Nephron (organoid): ENCODE results near the gene WSB2.

Source experiments
- H3K27ac Mint-ChIP-seq, 3 experiments: 2 replicates each; pipeline ENCODE4 v1.8.0; 2020; ENCODE audit warnings: mixed read lengths in 3 of 3, mild to moderate bottlenecking in 2 of 3, moderate library complexity in 1 of 3
- H3K27me3 Mint-ChIP-seq: 2 replicates; pipeline ENCODE4 v1.8.0; 2021; ENCODE audit warnings: low read depth, mild to moderate bottlenecking, moderate library complexity, mixed read lengths
- H3K36me3 Mint-ChIP-seq: 2 replicates; pipeline ENCODE4 v1.8.0; 2020; ENCODE audit warnings: low read depth, mixed read lengths
- H3K4me1 Mint-ChIP-seq: 2 replicates; pipeline ENCODE4 v1.8.0; 2020; ENCODE audit warnings: mixed read lengths
- H3K4me3 Mint-ChIP-seq, 3 experiments: 2 replicates each; pipeline ENCODE4 v1.8.0; 2020; ENCODE audit warnings: mild to moderate bottlenecking in 3 of 3, mixed read lengths in 3 of 3, moderate library complexity in 2 of 3
- H3K9me3 Mint-ChIP-seq: 2 replicates; pipeline ENCODE4 v1.8.0; 2020; ENCODE audit warnings: mixed read lengths
- CTCF ChIP-seq, 3 experiments: fragments of 200-600 bp; sonication (generic); IDR thresholded peaks; one replicate each; pipeline ENCODE4 v1.5.0; 2021; ENCODE audit warnings: antibody characterized with exemption in 3 of 3; ENCODE audit not compliant: unreplicated experiment in 3 of 3

Gene WSB2

GRCh38 chr12:118103201-118103600 is 42.2 kb upstream of the WSB2 start:
- no peaks in the 10 kb centered on the region for H3K36me3 Mint-ChIP-seq
- peak overlapping the region; percentile 94 to 98 (median 95) for H3K4me3 Mint-ChIP-seq
- peaks cover 8% of the 10 kb centered on the region for H3K4me1 Mint-ChIP-seq
- H3K9me3 Mint-ChIP-seq = no peaks in the 10 kb centered on the region
- peaks cover 23% of the 10 kb centered on the region for H3K27me3 Mint-ChIP-seq
- no peak for TF ChIP-seq CTCF (IDR thresholded peaks at IDR 0.05; ENCODE audit: unreplicated experiment in 3 of 3)
- H3K27ac Mint-ChIP-seq = peak overlapping the region in 2 of 3 experiments; percentile 43 to 59

- Mint-ChIP-seq H3K27ac (peak overlapping the region in 2 of 3 experiments; percentile 43 to 59), H3K9me3 (no peaks in the 10 kb centered on the region), H3K27me3 (peaks cover 23% of the 10 kb centered on the region), H3K4me1 (peaks cover 8% of the 10 kb centered on the region), H3K4me3 (peak overlapping the region; percentile 94 to 98 (median 95)), H3K36me3 (no peaks in the 10 kb centered on the region)
- no peak for TF ChIP-seq CTCF (IDR thresholded peaks at IDR 0.05; ENCODE audit: unreplicated experiment in 3 of 3)
Measured at GRCh38 chr12:118102609-118103008, 41.6 kb upstream of the WSB2 start.

GRCh38 chr12:118102070-118102469 is 41.1 kb upstream of the WSB2 start:
- Mint-ChIP-seq H3K27ac (no peak overlapping the region), H3K4me1 (peaks cover 8% of the 10 kb centered on the region), H3K36me3 (no peaks in the 10 kb centered on the region), H3K9me3 (no peaks in the 10 kb centered on the region), H3K27me3 (peaks cover 23% of the 10 kb centered on the region), H3K4me3 (peak overlapping the region; percentile 94 to 98 (median 95))
- no peak for TF ChIP-seq CTCF (IDR thresholded peaks at IDR 0.05; ENCODE audit: unreplicated experiment in 3 of 3)

- no peak overlapping the region for H3K27ac Mint-ChIP-seq
- no peak for TF ChIP-seq CTCF (IDR thresholded peaks at IDR 0.05; ENCODE audit: unreplicated experiment in 3 of 3)
- no peaks in the 10 kb centered on the region for H3K9me3 Mint-ChIP-seq
- peaks cover 8% of the 10 kb centered on the region for H3K4me1 Mint-ChIP-seq
- peak overlapping the region; percentile 30 to 59 (median 37) for H3K4me3 Mint-ChIP-seq
- peaks cover 23% of the 10 kb centered on the region for H3K27me3 Mint-ChIP-seq
- H3K36me3 Mint-ChIP-seq = no peaks in the 10 kb centered on the region
Measured at GRCh38 chr12:118101051-118101450, 40.1 kb upstream of the WSB2 start.

GRCh38 chr12:118098911-118099671 is 38.1 kb upstream of the WSB2 start:
- Mint-ChIP-seq H3K9me3 (no peaks in the 10 kb centered on the region), H3K4me1 (peaks cover 5% of the 10 kb centered on the region), H3K36me3 (no peaks in the 10 kb centered on the region), H3K27me3 (peaks cover 20% of the 10 kb centered on the region), H3K27ac (no peak overlapping the region), H3K4me3 (no peak overlapping the region)
- TF ChIP-seq CTCF (IDR thresholded peaks at IDR 0.05; ENCODE audit: unreplicated experiment in 3 of 3) = no peak

GRCh38 chr12:118098401-118098800 is 37.4 kb upstream of the WSB2 start:
- H3K27me3 Mint-ChIP-seq = peaks cover 19% of the 10 kb centered on the region
- no peaks in the 10 kb centered on the region for H3K9me3 Mint-ChIP-seq
- TF ChIP-seq CTCF (IDR thresholded peaks at IDR 0.05; ENCODE audit: unreplicated experiment in 3 of 3) = no peak

More at GRCh38 chr12:118098401-118098800, 37.4 kb upstream of the WSB2 start:
- Mint-ChIP-seq H3K4me1 (peaks cover 5% of the 10 kb centered on the region), H3K36me3 (no peaks in the 10 kb centered on the region), H3K27ac (no peak overlapping the region), H3K4me3 (no peak overlapping the region)
